HG03066 (cell line): ENCODE data around the gene FAM78B.

Experiments
- ATAC-seq: cut with Tn5 transposase; IDR thresholded peaks from one replicate; pipeline ENCODE4 v1.9.1; 2021; ENCODE audit warnings: low read depth; ENCODE audit not compliant: unreplicated experiment

The FAM78B gene

GRCh38 chr1:166122873-166123466 is 43.8 kb downstream of the FAM78B start:
- no peak for ATAC-seq

GRCh38 chr1:166121010-166121409 is 45.8 kb downstream of the FAM78B start:
- ATAC-seq: no peak

GRCh38 chr1:166120281-166120680 is 46.5 kb downstream of the FAM78B start:
- ATAC-seq: no peak

GRCh38 chr1:166119471-166119965 is 47.3 kb downstream of the FAM78B start:
- ATAC-seq: no peak

- no peak for ATAC-seq
Observed at GRCh38 chr1:166117776-166118175, 49.0 kb downstream of the FAM78B start.

- no peak for ATAC-seq
Observed at GRCh38 chr1:166116026-166116425, 50.8 kb downstream of the FAM78B start.

GRCh38 chr1:166114419-166114818 is 52.4 kb downstream of the FAM78B start:
- ATAC-seq: no peak

- no peak for ATAC-seq
Observed at GRCh38 chr1:166113630-166114029, 53.2 kb downstream of the FAM78B start.

GRCh38 chr1:166113031-166113430 is 53.8 kb downstream of the FAM78B start:
- no peak for ATAC-seq

- no peak for ATAC-seq
Observed at GRCh38 chr1:166112425-166112824, 54.4 kb downstream of the FAM78B start.

- no peak for ATAC-seq
Observed at GRCh38 chr1:166111430-166111829, 55.4 kb downstream of the FAM78B start.

GRCh38 chr1:166090244-166090643 is 76.6 kb downstream of the FAM78B start:
- no peak for ATAC-seq

- peak; percentile 72 for ATAC-seq
Observed at GRCh38 chr1:166089804-166090203, 77.0 kb downstream of the FAM78B start.

- no peak for ATAC-seq
Observed at GRCh38 chr1:166088572-166088955, 78.2 kb downstream of the FAM78B start.

- ATAC-seq: no peak
Observed at GRCh38 chr1:166087734-166088571, 78.8 kb downstream of the FAM78B start.

- ATAC-seq: no peak
Observed at GRCh38 chr1:166086113-166086883, 80.5 kb downstream of the FAM78B start.

GRCh38 chr1:166084613-166085012 is 82.2 kb downstream of the FAM78B start:
- ATAC-seq: no peak

GRCh38 chr1:166083887-166084286 is 82.9 kb downstream of the FAM78B start:
- ATAC-seq: no peak

GRCh38 chr1:166082601-166083000 is 84.2 kb downstream of the FAM78B start:
- ATAC-seq: no peak

GRCh38 chr1:166080967-166081870 is 85.6 kb downstream of the FAM78B start:
- no peak for ATAC-seq
